AG04449 (cell line): Measurements from ENCODE around the gene RAPGEF2.

ENCODE experiments used
- CTCF ChIA-PET: fragments of 350-600 bp; formaldehyde crosslinking; extraction: SDS; loops from one replicate; lab custom pipeline; 2021; ENCODE audit warnings: antibody characterized with exemption; lab: Yijun Ruan, JAX
- POLR2A ChIA-PET: fragments of 400-600, 350-600 bp; formaldehyde crosslinking; extraction: SDS; loops from one replicate; lab custom pipeline; 2020; ENCODE audit warnings: antibody characterized with exemption, inconsistent platforms; lab: Yijun Ruan, JAX
- DNase-seq: peaks from one replicate; pipeline ENCODE4 v3.0.0-alpha.2; 2010; ENCODE audit warnings: low read depth, low spot score
- H3K4me3 ChIP-seq: 2 replicates; pipeline ENCODE4 v1.5.1; 2011; ENCODE audit warnings: low read depth, mild to moderate bottlenecking, control low read depth, low read length
- CTCF ChIP-seq: IDR thresholded peaks from one replicate; pipeline ENCODE4 v1.5.1; 2011; ENCODE audit warnings: mild to moderate bottlenecking, moderate library complexity, low read length, control low read depth, inconsistent platforms; ENCODE audit not compliant: insufficient read depth; ENCODE audit errors: missing control alignments

The RAPGEF2 gene

GRCh38 chr4:159386620-159387019, 283.7 kb downstream of the RAPGEF2 start:
- no peak overlapping the region for H3K4me3 ChIP-seq
- TF ChIP-seq CTCF, result no peak
- POLR2A ChIA-PET, result no interaction called here
- no peak for DNase-seq
- CTCF ChIA-PET, result interaction anchor here (0.8 to 4.2 kb wide), 2 partner anchors 88 to 183 kb away, joined by 4 to 26 read pairs; no protein-coding TSS in a partner anchor

- ChIA-PET CTCF (interaction anchor here (1.6 kb wide), 1 partner anchor 187 kb away, joined by 7 read pairs; no protein-coding TSS in a partner anchor), POLR2A (interaction anchor here (1.1 kb wide), 1 partner anchor 11 kb away, joined by 4 read pairs; no protein-coding TSS in a partner anchor)
- DNase-seq, result no peak
- TF ChIP-seq CTCF, result no peak
- no peak overlapping the region for H3K4me3 ChIP-seq
These were observed 286.9 kb downstream of the RAPGEF2 start for GRCh38 chr4:159389756-159390155.

GRCh38 chr4:159390648-159391047, 287.8 kb downstream of the RAPGEF2 start:
- H3K4me3 ChIP-seq, result no peak overlapping the region
- ChIA-PET POLR2A (interaction anchor here (1.1 to 1.2 kb wide), 2 partner anchors 10 to 16 kb away, joined by 4 read pairs; no protein-coding TSS in a partner anchor), CTCF (interaction anchor here (0.9 to 1.2 kb wide), 2 partner anchors 10 to 55 kb away, joined by 3 read pairs; no protein-coding TSS in a partner anchor)
- no peak for TF ChIP-seq CTCF
- peak; percentile 78 for DNase-seq

- no peak overlapping the region for H3K4me3 ChIP-seq
- TF ChIP-seq CTCF, result no peak
- ChIA-PET CTCF (interaction anchor here (1.0 to 1.4 kb wide), 4 partner anchors 8 to 50 kb away, joined by 3 to 7 read pairs (median 3); no protein-coding TSS in a partner anchor), POLR2A (no interaction called here)
- no peak for DNase-seq
These were observed 292.8 kb downstream of the RAPGEF2 start for GRCh38 chr4:159395693-159396092.

GRCh38 chr4:159396151-159396550, 293.3 kb downstream of the RAPGEF2 start:
- POLR2A ChIA-PET, result no interaction called here
- DNase-seq, result no peak
- no peak for TF ChIP-seq CTCF
- CTCF ChIA-PET, result interaction anchor here (1.2 to 1.4 kb wide), 3 partner anchors 12 to 50 kb away, joined by 3 to 7 read pairs (median 3); no protein-coding TSS in a partner anchor
- H3K4me3 ChIP-seq, result no peak overlapping the region

GRCh38 chr4:159398236-159398638, 295.4 kb downstream of the RAPGEF2 start:
- DNase-seq, result no peak
- no peak overlapping the region for H3K4me3 ChIP-seq
- ChIA-PET POLR2A (interaction anchor here (0.7 kb wide), 1 partner anchor 13 kb away, joined by 3 read pairs; no protein-coding TSS in a partner anchor), CTCF (interaction anchor here (0.7 to 1.9 kb wide), 3 partner anchors 14 to 31 kb away, joined by 3 to 7 read pairs (median 3); no protein-coding TSS in a partner anchor)
- TF ChIP-seq CTCF, result no peak
